Stimulated activated CD8-positive, alpha-beta memory T cell treated with anti-CD3 and anti-CD28 coated beads, Interleukin-4, amount 100 ng/mL, for 1 hour (primary cell): Measurements from ENCODE around the gene ZNF93.
"Not testable (repeated sequence)": the region's sequence is repeated elsewhere in the genome, so short reads cannot be mapped to it uniquely, and the experiment has no call there.

ENCODE experiments used
- DNase-seq, 2 donors: peaks; one replicate each; pipeline ENCODE4 v3.0.0-alpha.2; 2020; ENCODE audit warnings: low read depth in 2 of 2, low spot score in 1 of 2

ZNF93 gene

GRCh38 chr19:19937403-19937802, 36.7 kb downstream of the ZNF93 start:
- DNase-seq: no peak

DNA sequence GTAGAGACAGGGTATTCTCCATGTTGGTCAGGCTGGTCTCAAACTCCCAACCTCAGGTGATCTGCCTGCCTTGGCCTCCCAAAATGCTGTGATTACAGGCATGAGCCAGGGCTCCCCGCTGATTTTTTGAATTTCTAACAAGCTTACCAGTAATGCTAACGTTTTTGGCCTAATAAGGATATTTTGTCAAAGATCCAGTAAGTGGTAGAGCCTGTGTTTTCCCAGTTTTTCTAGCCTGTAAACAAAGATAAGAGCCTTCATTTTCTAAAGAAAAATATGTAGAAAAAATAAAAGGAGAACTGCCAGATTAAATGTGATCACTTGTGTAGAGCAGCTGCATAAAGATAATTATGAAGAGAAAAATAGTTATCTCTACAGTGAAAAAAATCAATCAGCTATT, 37.7 kb downstream of the ZNF93 start:
- no peak for DNase-seq

- DNase-seq: no peak
Measured at GRCh38 chr19:19943848-19944582, 43.3 kb downstream of the ZNF93 start.

GRCh38 chr19:19944583-19944880, 43.8 kb downstream of the ZNF93 start:
- no peak for DNase-seq

GRCh38 chr19:19946226-19946625, 45.5 kb downstream of the ZNF93 start:
- DNase-seq: no peak

DNA sequence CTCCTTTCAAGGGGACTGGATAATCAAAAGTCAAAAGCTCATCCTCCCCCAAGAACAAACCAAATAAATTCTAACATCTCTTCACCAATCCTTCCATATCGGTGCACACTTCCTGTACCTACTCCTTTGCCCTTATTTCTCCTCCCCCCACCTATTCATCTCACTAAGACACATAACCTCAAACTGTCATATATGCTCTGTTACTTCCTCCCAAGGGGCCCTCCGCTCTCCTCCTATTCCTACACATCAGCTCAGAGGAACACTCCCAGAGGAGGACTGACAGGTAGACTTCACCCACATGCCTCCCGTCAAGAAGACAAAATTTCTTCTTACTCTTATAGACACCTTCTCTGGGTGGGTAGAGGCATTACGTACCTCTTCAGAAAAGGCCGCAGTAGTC, 48.1 kb downstream of the ZNF93 start:
- no peak for DNase-seq

GRCh38 chr19:19955208-19955607, 54.5 kb downstream of the ZNF93 start:
- no peak for DNase-seq

GRCh38 chr19:19956434-19957075, 55.8 kb downstream of the ZNF93 start:
- no peak for DNase-seq

DNA sequence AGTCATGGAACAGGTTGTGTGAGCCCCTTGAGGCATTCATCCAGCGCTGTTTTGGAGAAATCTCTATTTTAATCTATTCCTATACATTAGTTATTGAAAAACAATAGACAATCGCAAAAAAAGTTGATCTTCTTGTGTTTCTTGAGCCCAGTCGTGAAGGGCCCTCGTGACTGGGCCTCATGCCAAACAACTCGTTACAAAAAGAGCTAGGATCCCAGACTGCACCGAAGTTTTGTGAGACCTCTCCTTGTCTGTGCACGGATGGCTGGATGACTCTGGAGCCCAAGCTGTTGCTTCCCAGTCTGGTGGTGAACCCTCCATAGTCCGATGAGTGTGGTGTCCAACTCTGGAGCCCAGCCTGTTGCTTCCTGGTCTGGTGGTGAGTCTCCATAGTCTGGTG, 57.0 kb downstream of the ZNF93 start:
- DNase-seq: not testable (repeated sequence)

- DNase-seq: peak; percentile 19 to 28
Measured at GRCh38 chr19:19959151-19959799, 58.5 kb downstream of the ZNF93 start.

- no peak for DNase-seq
Measured at GRCh38 chr19:19964416-19964815, 63.7 kb downstream of the ZNF93 start.

- not testable (repeated sequence) for DNase-seq
Measured at GRCh38 chr19:19966126-19966525, 65.4 kb downstream of the ZNF93 start.

DNA sequence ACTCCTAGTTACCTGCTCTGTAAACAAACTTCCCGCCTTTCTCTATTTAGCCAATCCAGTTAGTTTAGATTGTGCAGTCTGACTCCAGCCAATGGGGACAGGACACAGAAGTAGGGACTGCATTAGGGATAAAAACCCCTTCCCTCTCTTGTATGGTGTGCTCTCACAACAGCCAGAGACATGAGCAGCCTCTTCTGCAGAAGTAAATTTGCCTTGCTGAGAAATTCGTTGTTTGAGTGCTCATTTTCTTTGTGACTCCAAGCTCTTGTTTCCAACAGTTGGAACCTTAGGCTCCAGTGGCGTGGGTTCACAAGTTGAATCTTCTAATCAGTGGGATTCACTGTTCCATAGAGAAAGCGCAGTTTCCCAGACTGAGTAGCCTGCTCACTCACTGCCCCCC, 66.1 kb downstream of the ZNF93 start:
- DNase-seq: no peak
